DND-41 (cell line): ENCODE results near the gene SLC22A16.

Experiments used
- ATAC-seq: fragments of 200-7000 bp; cut with Tn5 transposase; 3 replicates; pipeline ENCODE4 v1.9.1; 2021; ENCODE audit warnings: low read depth; ENCODE audit not compliant: insufficient read depth
- DNase-seq: peaks from one replicate; pipeline ENCODE4 v3.0.0-alpha.2; 2020
- H2AFZ ChIP-seq: 2 replicates; pipeline ENCODE4 v1.6.0; 2012; ENCODE audit warnings: low read depth, low read length
- H3K27ac ChIP-seq: 2 replicates; pipeline ENCODE4 v1.5.1; 2012; ENCODE audit warnings: low read length, inconsistent platforms
- H3K27me3 ChIP-seq: fragments of 200-600 bp; sonication (generic); 2 replicates; pipeline ENCODE4 v1.6.0; 2012; ENCODE audit warnings: low read length, mild to moderate bottlenecking, inconsistent platforms; ENCODE audit not compliant: insufficient read depth, poor library complexity
- H3K36me3 ChIP-seq: 2 replicates; pipeline ENCODE4 v1.5.1; 2012; ENCODE audit warnings: low read length, inconsistent platforms; ENCODE audit not compliant: insufficient read depth
- H3K4me1 ChIP-seq: 2 replicates; pipeline ENCODE4 v1.5.1; 2012; ENCODE audit warnings: mild to moderate bottlenecking, low read length; ENCODE audit not compliant: insufficient read depth
- H3K4me2 ChIP-seq: 2 replicates; pipeline ENCODE4 v1.6.0; 2012; ENCODE audit warnings: mild to moderate bottlenecking, moderate library complexity, low read length, inconsistent platforms; ENCODE audit not compliant: insufficient read depth
- H3K4me3 ChIP-seq, 2 experiments: fragments of 200-600 bp in 1 of 2; shearing (Covaris generic) in 1 of 2; 2 replicates each; pipeline ENCODE4 v1.5.1; 2012 to 2016; ENCODE audit warnings: inconsistent platforms in 2 of 2, low read length in 2 of 2, mild to moderate bottlenecking in 2 of 2, low read depth in 1 of 2, moderate library complexity in 1 of 2
- H3K79me2 ChIP-seq: 2 replicates; pipeline ENCODE4 v1.6.0; 2012; ENCODE audit warnings: low read length, inconsistent platforms; ENCODE audit not compliant: insufficient read depth
- H3K9ac ChIP-seq: 2 replicates; pipeline ENCODE4 v1.6.0; 2012; ENCODE audit warnings: low read depth, mild to moderate bottlenecking, inconsistent platforms, low read length, moderate library complexity
- H3K9me3 ChIP-seq: 2 replicates; pipeline ENCODE4 v1.5.1; 2012; ENCODE audit warnings: low read length, moderate library complexity, mild to moderate bottlenecking, inconsistent platforms; ENCODE audit not compliant: insufficient read depth, severe bottlenecking
- H4K20me1 ChIP-seq: 2 replicates; pipeline ENCODE4 v1.6.0; 2012; ENCODE audit warnings: low read length; ENCODE audit not compliant: insufficient read depth
- CTCF ChIP-seq: IDR thresholded peaks from 2 replicates; pipeline ENCODE4 v1.5.1; 2012; ENCODE audit warnings: borderline replicate concordance, low read length, moderate library complexity, mild to moderate bottlenecking; ENCODE audit not compliant: poor library complexity, severe bottlenecking; ENCODE audit errors: extremely low read depth
- EZH2 ChIP-seq: IDR thresholded peaks from 3 replicates; pipeline ENCODE4 v1.6.1; 2012; ENCODE audit warnings: borderline replicate concordance, low read depth, mild to moderate bottlenecking, moderate library complexity, low read length, inconsistent platforms; ENCODE audit not compliant: severe bottlenecking

SLC22A16 gene

DNA sequence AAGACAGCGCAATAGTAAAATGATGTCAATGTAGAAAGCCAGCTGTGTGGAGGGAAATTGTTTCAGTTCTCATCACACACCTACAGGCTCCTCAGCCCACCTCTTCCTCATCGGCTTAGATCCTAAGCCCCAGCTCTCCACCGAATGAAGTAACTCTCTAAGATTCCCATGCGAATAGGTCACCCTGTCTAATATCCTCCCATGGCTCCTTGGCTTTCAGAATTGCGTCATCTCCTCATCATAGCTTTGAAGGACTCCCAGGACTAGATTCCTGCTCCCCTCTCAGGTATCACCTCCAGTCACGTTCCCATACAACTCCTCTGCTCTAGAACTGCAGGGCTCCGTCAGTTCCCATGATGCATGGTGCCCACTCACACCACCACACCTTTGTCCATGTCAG, 16.2 kb upstream of the SLC22A16 start:
- Histone ChIP-seq H3K27ac (no peak overlapping the region), H2AFZ (no peak overlapping the region), H3K79me2 (no peaks in the 10 kb centered on the region), H3K4me1 (no peaks in the 10 kb centered on the region), H3K9ac (no peak overlapping the region), H3K4me3 (no peak overlapping the region), H3K4me2 (no peak overlapping the region), H3K27me3 (peaks cover 4% of the 10 kb centered on the region), H4K20me1 (no peaks in the 10 kb centered on the region), H3K9me3 (no peaks in the 10 kb centered on the region), H3K36me3 (no peaks in the 10 kb centered on the region)
- DNase-seq (no peak), ATAC-seq (no peak)
- TF ChIP-seq CTCF (no peak), EZH2 (no peak)

- Histone ChIP-seq H3K4me1 (no peaks in the 10 kb centered on the region), H3K27ac (no peak overlapping the region), H3K9me3 (no peaks in the 10 kb centered on the region), H3K27me3 (peaks cover 4% of the 10 kb centered on the region), H3K79me2 (no peaks in the 10 kb centered on the region), H3K4me2 (no peak overlapping the region), H3K9ac (no peak overlapping the region), H3K36me3 (no peaks in the 10 kb centered on the region), H4K20me1 (no peaks in the 10 kb centered on the region), H2AFZ (no peak overlapping the region), H3K4me3 (no peak overlapping the region)
- DNase-seq (no peak), ATAC-seq (no peak)
- TF ChIP-seq EZH2 = no peak
These were observed 15.4 kb upstream of the SLC22A16 start for GRCh38 chr6:110491644-110492317.

- Histone ChIP-seq H3K4me3 (no peak overlapping the region), H3K27me3 (peaks cover 4% of the 10 kb centered on the region), H3K4me1 (no peaks in the 10 kb centered on the region), H3K9me3 (no peaks in the 10 kb centered on the region), H4K20me1 (no peaks in the 10 kb centered on the region), H3K4me2 (no peak overlapping the region), H3K36me3 (no peaks in the 10 kb centered on the region), H3K27ac (no peak overlapping the region), H2AFZ (no peak overlapping the region), H3K9ac (no peak overlapping the region), H3K79me2 (no peaks in the 10 kb centered on the region)
- ATAC-seq (no peak), DNase-seq (no peak)
- no peak for TF ChIP-seq CTCF
- TF ChIP-seq EZH2 = no peak
These were observed 14.9 kb upstream of the SLC22A16 start for GRCh38 chr6:110491299-110491643.

GRCh38 chr6:110490110-110490509, 13.7 kb upstream of the SLC22A16 start:
- no peak for TF ChIP-seq EZH2
- Histone ChIP-seq H3K27ac (no peak overlapping the region), H2AFZ (no peak overlapping the region), H3K27me3 (peaks cover 4% of the 10 kb centered on the region), H3K79me2 (no peaks in the 10 kb centered on the region), H3K9me3 (no peaks in the 10 kb centered on the region), H3K4me3 (no peak overlapping the region), H3K9ac (no peak overlapping the region), H3K4me1 (no peaks in the 10 kb centered on the region), H4K20me1 (no peaks in the 10 kb centered on the region), H3K4me2 (no peak overlapping the region), H3K36me3 (no peaks in the 10 kb centered on the region)
- DNase-seq = no peak
- no peak for ATAC-seq
